ENCODE data around the gene IFNW1.
"Not testable (repeated sequence)": the region's sequence is repeated elsewhere in the genome, so short reads cannot be mapped to it uniquely, and the experiment has no call there.

Gene IFNW1

DNA sequence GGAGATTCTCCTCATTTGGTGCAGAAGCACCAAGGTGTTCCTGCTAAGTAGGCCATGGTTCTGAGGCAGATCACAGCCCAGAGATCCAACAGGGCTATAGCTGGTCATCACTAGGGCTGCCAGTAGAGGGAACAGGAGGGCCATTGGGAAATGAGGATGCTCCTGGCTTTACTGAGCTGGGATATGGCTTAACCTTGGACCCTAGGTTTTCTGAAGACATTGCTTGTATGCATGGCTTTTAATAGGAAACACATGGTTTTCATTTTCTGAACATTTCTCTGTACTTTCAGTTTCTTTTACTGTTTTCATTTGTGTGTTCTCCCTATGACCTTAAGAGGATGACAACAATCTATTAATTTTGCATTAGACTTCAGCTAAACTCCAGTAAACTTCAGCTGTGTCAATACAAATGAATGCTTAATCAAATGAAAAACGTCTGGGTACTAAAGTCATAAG lies at the start of gene IFNW1:
Gene IFNW1 (minus strand): TSS at position 406 of the 456 bp plus-strand sequence. CDS start 262 bp downstream, at position 144.
- no peak for DNase-seq

DNA sequence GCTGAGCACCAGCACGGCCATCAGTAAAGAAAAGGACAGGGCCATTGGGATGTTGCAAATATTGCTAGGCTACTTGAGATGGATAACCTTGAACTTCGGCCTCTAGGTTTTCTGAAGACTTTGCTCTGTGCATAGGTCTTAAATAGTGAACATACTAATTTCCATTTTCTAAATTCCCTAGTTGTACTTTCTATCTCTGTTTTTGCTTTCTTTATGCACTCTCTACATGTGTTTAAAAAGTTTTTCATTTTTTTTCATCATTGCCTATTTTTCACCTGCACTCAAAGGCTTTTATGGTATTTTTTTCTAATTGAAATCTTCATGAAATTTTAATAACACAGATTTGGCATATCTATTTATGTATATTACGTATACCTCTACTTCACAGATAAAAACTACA lies 45.9 kb upstream of the IFNW1 start, which contains the start of gene IFNA4:
Gene IFNA4 (minus strand): TSS at position 101 of the 400 bp plus-strand sequence. CDS start 56 bp downstream, at position 45.
- not testable (repeated sequence) for DNase-seq

DNA sequence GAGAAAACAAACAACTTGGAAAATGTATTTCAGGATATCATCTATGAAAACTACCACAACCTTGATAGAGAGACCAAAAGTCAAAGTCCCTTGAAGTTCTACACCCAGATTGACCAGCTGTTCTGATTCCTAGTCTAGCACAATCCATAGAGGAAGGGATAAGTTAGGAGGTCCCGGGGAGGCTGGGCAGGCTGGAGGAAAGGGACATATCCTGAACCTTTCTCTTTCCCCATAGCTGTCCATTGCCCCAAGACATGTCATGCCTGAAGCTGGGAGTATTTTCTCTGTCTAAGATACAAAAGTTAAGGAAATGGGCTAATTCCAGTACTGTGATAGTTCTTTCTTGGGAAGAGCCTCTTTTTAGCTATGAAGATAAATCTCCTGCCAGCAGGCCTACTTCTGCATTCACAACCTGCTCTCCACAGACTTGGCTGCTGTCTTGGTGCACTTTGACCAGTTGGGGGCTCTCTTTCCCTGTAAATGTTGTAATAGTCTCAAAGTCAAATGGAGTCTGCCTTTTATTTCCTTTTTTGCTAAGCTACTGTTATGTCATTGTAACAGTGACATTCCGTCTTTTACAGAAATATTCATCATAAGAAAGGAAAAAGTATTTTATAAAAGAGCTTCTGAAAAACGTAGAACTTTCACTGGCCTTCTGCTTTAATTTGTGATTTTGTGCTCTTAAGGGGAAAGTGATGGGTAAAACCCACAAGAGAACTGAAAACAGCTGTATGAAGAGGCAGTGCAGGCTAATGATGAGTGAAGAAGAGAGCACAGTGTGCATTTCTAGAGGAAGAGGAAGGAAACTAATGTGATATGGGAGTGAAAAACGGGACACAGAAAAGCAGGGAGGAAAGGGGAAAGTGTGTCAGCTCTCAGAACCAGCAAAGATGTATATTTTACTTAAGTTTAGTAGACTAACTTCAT lies 41.4 kb upstream of the IFNW1 start:
- peak in 1 of 2 experiments; percentile 19 for DNase-seq

DNA sequence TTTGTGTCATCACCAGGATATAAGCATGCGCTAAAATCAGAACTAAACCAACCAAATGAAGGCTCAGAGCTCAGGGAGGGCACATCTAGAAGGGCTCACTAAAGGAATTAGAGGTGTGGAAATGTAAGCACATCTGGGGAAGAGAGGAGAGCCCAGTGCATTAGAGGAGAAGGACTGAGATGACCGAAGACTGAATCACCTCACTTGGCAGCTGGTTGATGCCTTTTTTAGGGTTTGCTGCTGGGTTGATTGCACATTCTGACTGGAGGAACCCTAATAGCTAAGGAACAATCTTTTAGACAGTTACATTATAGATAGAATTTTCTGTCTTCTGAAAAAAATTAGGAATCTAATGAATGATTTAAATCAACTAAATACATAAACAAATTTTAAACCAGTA lies 33.0 kb upstream of the IFNW1 start:
- no peak for DNase-seq

DNA sequence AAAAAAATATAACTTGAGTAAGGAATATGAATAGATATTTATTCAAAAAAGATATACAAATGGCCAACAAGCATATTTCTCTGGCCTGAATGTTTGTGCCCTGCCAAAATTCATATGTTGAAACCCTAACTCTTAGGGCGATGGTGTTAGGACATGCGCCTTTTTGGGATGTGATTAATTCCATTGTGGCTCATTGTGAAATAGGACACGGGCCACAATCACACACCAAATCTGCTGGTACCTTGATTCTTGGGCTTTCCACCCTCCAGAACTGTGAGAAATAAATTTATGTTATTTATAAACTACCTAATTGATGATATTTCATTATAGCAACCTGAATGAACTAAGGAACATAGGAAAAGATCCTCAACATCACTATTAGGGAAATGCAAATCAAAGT lies 30.5 kb upstream of the IFNW1 start:
- no peak for DNase-seq

DNA sequence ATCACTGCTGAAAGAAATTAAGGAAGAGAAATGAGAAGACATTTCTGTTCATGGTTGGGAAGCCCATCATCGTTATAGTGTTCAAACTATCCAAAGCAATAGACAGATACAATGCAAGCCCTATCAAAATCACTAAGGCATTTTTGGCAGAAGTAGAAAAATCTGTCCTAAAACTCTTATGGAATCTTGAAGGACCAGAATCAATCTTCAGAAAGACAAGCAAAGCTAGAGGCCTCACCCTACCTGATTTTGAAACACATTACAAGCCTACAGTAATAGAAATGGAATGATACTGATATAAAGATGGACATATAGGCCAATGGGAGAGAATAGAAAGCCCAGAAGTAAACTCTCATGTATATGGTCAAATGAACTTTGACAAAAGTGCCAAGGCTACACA lies 29.7 kb upstream of the IFNW1 start:
- no peak for DNase-seq

DNA sequence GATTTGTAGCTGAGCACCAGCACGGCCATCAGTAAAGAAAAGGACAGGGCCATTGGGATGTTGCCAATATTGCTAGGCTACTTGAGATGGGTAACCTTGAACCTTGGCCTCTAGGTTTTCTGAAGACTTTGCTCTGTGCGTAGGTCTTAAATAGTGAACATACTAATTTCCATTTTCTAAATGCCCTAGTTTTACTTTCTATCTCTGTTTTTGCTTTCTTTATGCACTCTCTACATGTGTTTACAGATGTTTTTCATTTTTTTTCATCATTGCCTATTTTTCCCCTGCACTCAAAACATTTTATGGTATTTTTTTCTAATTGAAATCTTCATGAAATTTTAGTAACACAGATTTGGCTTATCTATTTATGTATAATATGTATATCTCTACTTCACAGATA lies 24.9 kb upstream of the IFNW1 start, which contains the start of gene IFNA21:
Gene IFNA21 (minus strand): TSS at position 101 of the 400 bp plus-strand sequence. CDS start 48 bp downstream, at position 53.
- DNase-seq, result not testable (repeated sequence)

DNA sequence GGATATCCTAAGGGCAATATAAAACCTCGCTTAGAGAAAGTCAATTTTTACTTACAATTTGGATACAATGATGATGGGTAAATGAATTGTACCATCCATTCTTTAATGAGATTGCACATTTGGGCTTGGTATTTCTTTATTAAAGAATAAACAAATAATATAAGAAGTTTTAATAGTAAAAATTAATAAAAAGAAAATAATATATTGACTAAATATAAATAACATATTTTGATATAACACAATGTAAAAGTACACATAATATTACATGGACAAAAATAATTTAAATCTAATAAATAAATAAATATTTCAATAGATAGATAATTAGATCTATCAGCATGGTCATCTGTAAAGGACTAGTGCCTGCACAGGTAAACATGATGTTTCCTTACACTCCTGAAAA lies 23.9 kb upstream of the IFNW1 start:
- no peak for DNase-seq

DNA sequence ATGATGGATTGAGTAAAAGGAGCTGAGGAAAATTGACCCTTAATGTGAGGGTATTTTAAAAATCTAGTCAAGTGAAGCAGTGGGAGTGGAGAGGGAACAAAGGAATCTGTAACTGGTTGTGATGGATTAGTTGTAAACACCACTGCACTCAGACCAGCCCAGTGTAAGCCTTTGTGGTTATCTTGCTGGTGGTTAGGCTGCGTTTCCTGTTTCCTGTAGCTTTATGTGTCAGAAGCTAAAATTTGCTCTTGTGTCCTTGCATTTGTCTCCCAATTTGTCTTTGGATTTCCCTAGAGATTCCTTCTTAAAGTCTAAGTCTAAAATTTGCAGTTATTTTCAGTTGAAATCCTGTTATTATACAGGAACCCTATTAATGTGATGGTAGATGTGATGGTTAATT lies 18.5 kb upstream of the IFNW1 start:
- DNase-seq, result no peak

DNA sequence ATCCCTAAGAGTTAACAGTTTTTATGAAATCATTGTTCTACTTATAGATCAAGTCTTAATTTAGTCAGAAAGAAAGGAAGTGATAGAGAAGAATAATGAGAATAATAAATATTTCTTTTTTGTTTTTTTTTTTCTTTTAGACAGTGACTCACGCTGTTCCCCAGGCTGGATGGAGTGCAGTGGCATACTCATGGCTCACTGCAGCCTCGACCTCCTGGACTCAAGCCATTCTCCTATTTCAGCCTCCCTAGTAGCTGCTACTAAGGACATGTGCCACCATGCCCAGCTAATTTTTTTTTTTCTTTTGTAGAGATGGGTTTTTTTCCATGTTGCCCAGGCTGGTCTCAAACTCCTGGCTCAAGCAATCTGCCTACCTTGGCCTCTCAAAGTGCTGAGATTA lies 13.9 kb upstream of the IFNW1 start:
- no peak for DNase-seq

DNA sequence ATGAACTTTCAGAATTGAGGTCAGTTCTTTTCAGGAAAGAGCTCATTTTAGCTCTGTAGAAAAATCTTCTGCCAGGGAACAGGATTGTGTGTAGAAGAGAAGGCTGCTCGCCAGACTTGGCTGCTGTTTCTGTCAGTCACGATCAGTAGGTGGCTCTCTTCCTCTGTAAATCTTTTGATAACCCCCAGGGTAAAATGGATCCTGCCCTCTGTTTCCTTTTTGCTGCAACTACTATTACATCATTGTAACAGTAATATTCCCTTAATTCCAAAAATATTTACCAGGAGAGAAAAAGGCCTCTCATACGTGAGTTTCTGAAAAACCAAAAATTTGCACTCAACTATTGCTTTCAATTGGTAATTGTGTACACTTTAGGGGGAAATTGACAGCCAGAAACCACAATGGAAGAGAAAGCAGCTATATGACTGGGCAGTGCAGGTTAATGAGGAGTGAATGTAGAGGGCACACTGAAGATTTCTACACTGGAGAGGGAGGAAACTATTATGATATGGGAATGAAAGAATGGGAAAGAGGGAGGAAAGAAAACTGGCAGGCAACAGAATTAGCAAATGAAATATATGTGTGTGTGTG lies 12.5 kb upstream of the IFNW1 start:
- peak in 1 of 2 experiments; percentile 27 for DNase-seq

DNA sequence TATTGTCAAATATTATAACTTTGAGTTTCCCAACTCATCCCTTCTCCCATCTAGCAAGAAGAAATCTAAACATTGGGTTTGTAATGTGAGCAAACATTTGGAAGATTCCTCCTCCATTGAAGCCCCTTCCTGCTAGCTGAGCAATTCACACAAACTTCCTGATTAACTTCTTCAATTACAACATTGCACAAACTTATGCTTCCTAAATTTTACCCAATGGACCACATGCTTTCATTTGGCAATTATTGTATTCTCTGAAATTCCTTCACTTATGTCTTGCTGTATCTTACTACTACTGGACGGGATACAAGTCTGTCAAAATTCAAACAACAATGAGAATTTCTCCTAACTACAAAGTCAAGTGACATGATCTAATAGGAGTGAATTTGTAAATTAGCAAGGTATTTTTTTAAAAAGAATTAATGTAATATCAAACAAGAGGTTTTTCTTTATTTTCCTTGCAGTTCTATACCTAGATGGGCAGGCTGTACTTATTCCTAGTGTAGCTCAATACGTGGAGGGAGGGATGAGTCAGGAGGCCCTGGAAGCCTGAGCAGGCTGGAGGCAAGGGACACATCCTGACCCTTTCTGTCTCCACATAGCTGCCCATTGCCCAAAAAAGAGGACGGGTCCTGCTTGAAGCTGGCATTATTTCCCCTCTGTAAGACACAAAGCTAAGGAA lies 11.8 kb upstream of the IFNW1 start:
- no peak for DNase-seq

DNA sequence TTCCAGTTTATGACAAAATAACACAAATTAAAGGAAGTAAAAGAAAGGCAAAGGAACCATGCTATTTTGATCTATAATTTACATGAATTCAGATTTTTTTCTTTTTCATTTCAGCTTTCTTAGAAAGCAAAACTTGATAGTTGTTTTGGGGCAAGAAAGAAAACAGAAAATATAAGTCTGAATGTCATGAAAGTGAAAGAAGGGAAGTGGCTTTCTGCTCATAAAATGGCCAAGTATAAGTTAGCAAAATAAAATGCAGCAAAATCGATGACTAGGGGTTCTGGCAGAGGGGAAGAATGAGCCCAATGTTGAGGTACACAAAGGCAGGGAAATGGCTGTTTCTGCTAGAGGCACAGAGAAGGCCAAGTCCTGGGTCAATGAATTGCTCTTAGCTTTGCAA lies 3.0 kb upstream of the IFNW1 start:
- no peak for DNase-seq

DNA sequence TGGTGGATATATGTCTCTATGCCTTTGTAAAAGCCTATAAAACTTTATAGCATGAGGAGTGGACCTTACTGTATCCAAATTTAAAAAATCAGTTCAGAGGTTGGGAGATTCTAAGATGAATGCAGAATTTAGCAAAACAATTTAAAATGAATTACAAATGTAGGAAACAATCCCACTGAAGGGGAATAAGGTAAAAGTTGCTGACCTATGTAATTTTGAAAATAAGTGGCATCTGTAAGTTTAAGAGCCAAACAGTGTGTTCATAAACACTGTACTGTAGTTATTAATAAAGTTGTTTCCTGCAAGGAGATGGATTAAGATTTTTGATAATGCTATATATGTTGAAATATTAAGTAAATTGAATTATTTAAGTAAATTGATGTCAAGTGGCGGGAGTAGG lies 4.6 kb downstream of the IFNW1 start:
- DNase-seq, result no peak

DNA sequence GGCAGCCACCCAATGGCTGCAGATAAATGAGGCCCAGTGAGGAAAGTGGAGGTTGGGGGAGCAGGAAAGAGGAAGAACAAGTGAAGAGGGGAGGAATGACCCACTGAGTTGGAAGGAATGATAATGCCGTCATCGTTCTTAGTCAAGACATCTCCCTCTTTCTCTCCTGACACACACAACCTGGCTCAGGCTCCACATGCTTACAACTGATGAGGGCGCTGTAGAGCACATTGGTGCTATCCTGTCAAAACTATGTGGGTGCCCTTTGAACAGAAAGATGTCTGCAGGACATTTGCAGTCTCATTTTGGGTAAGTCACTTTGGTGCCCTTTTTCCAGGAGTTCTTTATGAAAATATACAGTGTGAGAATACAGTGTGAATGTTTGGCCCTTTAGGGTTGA lies 5.9 kb downstream of the IFNW1 start:
- DNase-seq, result no peak

DNA sequence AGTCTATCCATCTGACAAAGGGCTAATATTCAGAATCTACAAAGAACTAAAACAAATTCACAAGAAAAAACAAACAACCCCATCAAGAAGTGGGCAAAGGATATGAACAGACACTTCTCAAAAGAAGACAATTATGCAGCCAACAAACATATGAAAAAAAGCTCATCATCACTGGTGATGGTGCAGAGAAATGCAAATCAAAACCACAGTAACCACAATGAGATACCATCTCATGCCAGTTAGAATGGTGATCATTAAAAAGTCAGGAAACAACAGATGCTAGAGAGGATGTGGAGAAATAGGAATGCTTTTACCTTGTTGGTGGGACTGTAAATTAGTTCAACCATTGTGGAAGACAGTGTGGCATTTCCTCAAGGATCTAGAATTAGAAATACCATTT lies 13.4 kb downstream of the IFNW1 start:
- not testable (repeated sequence) for DNase-seq

DNA sequence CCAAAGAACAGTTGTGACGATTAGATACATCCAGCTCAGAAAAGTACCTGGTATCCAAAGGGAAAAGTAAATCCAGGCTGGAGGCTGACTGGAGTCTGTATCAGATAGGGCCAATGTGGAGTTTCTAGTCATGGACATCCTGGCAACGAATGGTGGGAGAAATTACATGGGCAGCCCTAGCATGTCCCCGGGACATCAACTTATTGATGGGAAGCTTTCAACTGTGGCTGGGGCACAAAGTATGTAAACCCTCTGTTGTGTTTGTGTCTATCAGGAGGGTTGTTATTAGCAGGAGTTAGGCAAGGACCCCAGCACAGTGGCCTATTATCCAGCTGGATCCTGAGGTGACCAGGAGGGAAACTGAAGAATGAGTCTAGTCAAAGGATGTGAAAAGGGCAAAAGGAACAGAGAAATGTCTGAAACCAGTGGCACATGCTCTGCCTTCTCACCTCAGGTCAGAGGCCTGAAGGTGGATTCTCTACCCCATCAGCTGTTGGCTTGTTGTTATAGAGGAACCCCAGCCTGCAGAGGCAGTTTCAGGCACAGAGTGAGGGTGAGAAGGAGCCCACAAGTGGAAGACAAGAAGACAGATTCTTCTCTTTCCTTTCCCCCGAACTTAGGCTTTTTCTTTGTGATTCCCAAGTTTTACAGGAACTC lies 19.9 kb downstream of the IFNW1 start:
- no peak for DNase-seq

DNA sequence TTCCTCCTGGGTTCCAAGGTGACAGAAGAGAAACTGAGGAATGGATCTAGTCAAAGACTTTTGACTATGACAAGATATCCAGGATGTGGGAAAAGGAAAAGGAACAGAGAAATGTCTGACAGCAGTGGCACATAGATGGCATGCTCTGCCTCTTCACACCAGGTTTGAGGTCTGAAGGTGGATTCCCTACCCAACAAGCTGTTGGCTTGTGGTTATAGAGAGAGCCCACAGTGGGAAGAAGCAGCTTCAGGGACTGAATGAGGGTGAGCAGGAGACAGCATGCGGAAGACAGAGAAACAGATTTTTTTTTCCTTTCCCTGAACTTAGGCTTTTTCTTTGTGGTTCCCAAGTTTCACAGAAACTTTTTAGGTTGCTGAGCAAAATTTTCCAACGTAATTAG lies 20.6 kb downstream of the IFNW1 start:
- DNase-seq, result no peak

DNA sequence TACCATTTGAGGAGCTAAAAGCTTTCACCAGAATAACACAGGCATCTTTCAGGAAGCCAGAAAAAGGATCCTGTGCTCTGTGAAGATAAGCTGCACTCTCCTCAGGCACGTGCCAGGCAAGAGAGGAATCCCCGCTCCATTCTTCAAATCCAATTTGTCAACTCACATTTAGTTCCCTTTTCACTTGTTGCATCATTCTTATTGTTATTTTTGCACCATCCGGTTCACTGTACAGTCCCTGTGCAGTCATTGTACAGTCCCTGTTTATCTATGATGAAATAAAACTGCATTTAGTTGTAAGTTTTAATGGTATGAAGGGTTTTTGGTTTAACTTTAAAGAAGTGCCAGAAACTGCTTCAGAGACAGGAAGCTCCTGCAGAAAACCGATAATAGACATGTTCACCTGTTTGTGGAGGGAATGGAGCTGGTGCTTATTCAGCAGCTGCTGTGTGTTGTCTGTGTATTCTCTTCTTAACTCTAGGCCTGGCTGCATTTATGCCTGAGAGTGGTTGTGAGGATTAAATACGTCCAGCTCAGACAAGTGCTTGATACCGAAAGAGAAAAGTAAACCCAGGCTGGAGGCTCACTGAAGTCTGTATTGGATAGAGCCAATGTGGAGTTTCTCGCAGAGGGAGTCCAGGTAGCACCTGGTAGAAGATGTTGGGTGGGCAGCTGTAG lies 22.4 kb downstream of the IFNW1 start:
- no peak for DNase-seq

DNA sequence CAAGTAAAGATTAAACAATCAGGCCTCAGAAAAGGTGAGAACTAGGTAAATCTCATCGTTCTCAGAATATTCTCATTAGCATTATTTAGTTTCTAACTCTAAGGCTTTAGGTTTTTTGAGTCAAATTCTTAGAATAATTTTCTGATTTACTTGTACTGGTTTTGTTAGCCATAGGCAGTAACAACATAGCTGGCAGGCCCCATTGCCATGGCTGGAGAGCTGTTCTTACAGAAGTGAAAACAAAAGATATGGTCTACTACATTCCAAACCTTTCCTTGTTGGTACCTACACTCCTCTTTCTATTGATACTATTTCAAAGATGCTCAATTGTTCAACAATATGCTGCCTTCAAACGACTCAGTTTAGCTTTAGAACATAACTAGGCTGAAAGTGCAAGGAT lies 27.3 kb downstream of the IFNW1 start:
- no peak for DNase-seq

DNA sequence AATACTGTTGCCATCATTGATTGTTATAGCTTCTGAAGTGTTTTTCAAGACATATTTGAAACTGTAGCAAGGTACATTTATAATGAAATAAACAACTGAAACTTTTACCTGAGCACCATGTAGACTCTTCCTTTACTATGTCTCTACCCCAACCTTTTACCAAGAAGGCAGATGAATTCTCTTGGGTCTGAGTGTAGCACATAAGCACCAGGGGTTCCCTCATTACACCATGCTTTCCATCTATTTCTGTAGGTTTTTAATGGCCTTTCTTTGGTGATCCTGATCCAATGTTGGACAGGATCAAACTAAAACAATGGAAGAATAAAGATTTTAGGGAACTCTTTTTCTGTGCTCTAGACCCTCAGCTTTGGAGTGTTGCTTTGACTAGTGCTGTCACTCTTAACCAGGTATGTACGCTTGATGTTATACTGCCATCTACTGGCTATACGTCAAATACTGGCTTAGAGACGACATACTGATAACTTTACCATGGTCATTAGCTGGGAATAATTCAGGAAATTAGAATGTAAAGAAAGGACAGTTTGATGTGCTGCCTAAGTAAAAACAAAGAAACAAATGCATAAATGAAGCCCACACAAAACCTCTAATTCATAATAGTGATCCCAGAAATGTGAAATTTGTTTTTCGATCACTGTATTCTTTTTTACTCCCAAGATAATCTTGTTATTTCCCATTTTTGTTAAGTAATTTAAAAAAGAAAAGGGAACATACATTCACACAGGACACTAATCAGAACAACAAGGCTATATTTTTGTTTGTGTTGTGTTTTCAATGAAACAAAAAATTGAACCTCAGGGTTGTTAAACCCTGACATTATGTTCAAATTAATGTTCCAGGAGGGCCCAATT lies 30.7 kb downstream of the IFNW1 start:
- peak in 1 of 2 experiments; percentile 73 for DNase-seq

Measured in NCI-H524 (cell line).